ENCODE data around the gene KCNJ16. TPM values are rescaled to one million over a fixed set of nuclear protein-coding genes. Genes with fewer than 3 reads are reported as not detected.

The KCNJ16 gene
- total RNA-seq, 1 experiment from 2014 or later, result not detected

DNA sequence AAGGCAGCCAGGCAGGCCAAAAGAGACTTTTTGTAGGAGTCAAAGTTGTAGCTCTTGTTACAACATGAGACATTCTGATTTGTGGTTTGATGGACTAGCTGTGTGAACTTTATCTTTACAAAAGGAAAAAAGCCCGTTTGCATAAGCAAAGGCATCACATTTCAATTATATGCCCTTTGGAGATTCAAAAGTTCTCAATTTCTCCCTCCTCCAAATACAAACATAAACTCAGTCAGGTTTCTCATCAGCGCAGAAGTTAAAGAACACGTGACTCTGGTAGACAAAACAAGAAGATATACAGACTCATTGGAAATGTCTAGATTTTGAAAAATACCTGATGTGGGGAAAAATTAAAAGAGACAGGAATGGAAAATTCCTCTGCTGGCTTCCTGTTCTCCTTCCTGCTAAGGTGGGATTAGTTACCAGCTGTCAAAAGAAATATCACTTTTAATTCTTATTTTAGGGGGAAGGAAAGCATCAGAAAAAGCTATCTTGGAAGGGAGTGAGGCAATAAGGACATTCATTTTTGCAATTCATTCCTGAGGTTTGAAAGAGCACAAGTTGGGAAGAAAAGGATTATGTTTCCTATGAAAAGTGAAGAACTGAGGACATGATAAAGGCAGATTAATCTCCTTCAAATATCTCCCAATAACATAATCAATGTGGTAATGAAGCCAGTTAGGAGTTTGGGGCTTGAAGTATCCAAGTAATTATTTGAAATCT, 4.6 kb upstream of the KCNJ16 start:
- 0 out of 2 replicates have a peak, but pooled peaks cover 3% of the 10 kb centered on the region for H3K27me3 ChIP-seq (ENCODE audit: control insufficient read depth, insufficient read depth, low read length)
- H3K27ac ChIP-seq (ENCODE audit: low read length), result no peak overlapping the region
- H3K9me3 ChIP-seq (ENCODE audit: control insufficient read depth, insufficient read depth, low read depth, low read length), result no peaks in the 10 kb centered on the region
- BruUV-seq (replicated peaks), result no TSS peak
- DNase-seq (ENCODE audit: low read depth, low spot score) (no peak), ATAC-seq (no peak)
- no peak overlapping the region for H3K4me3 ChIP-seq (ENCODE audit: low read depth in 2 of 2, low read length in 2 of 2)
- H3K36me3 ChIP-seq (ENCODE audit: control insufficient read depth, insufficient read depth, low read length), result no peaks in the 10 kb centered on the region
- TF ChIP-seq, protein P1, sequence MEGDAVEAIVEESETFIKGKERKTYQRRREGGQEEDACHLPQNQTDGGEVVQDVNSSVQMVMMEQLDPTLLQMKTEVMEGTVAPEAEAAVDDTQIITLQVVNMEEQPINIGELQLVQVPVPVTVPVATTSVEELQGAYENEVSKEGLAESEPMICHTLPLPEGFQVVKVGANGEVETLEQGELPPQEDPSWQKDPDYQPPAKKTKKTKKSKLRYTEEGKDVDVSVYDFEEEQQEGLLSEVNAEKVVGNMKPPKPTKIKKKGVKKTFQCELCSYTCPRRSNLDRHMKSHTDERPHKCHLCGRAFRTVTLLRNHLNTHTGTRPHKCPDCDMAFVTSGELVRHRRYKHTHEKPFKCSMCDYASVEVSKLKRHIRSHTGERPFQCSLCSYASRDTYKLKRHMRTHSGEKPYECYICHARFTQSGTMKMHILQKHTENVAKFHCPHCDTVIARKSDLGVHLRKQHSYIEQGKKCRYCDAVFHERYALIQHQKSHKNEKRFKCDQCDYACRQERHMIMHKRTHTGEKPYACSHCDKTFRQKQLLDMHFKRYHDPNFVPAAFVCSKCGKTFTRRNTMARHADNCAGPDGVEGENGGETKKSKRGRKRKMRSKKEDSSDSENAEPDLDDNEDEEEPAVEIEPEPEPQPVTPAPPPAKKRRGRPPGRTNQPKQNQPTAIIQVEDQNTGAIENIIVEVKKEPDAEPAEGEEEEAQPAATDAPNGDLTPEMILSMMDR (IDR thresholded peaks at IDR 0.05), result no peak
- TF ChIP-seq, protein P2, sequence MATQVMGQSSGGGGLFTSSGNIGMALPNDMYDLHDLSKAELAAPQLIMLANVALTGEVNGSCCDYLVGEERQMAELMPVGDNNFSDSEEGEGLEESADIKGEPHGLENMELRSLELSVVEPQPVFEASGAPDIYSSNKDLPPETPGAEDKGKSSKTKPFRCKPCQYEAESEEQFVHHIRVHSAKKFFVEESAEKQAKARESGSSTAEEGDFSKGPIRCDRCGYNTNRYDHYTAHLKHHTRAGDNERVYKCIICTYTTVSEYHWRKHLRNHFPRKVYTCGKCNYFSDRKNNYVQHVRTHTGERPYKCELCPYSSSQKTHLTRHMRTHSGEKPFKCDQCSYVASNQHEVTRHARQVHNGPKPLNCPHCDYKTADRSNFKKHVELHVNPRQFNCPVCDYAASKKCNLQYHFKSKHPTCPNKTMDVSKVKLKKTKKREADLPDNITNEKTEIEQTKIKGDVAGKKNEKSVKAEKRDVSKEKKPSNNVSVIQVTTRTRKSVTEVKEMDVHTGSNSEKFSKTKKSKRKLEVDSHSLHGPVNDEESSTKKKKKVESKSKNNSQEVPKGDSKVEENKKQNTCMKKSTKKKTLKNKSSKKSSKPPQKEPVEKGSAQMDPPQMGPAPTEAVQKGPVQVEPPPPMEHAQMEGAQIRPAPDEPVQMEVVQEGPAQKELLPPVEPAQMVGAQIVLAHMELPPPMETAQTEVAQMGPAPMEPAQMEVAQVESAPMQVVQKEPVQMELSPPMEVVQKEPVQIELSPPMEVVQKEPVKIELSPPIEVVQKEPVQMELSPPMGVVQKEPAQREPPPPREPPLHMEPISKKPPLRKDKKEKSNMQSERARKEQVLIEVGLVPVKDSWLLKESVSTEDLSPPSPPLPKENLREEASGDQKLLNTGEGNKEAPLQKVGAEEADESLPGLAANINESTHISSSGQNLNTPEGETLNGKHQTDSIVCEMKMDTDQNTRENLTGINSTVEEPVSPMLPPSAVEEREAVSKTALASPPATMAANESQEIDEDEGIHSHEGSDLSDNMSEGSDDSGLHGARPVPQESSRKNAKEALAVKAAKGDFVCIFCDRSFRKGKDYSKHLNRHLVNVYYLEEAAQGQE (IDR thresholded peaks at IDR 0.05; ENCODE audit: insufficient read depth in 1 of 2, low read depth in 2 of 2, low read length in 1 of 2), result no peak
- TF ChIP-seq TCF7L2 (IDR thresholded peaks at IDR 0.05; ENCODE audit: low read depth, low read length) (no peak), SIN3A (IDR thresholded peaks at IDR 0.05; ENCODE audit: borderline replicate concordance, insufficient read depth, low read depth, low read length) (no peak), POLR2AphosphoS5 (IDR thresholded peaks at IDR 0.05; ENCODE audit: low read depth, low read length) (no peak)
- in situ Hi-C loops (cut with HindIII; ENCODE audit: low pct_unique_long_range_greater_than_20kb, low sequenced_read_pairs) (no loop called here), intact Hi-C loops (cut with micrococcal nuclease; ENCODE audit: unreplicated experiment) (no loop called here)
- CTCF ChIA-PET, result no interaction called here
- POLR2A ChIA-PET, result no interaction called here
- H3K4me1 ChIP-seq (ENCODE audit: control insufficient read depth, insufficient read depth, low read length), result no peaks in the 10 kb centered on the region

DNA sequence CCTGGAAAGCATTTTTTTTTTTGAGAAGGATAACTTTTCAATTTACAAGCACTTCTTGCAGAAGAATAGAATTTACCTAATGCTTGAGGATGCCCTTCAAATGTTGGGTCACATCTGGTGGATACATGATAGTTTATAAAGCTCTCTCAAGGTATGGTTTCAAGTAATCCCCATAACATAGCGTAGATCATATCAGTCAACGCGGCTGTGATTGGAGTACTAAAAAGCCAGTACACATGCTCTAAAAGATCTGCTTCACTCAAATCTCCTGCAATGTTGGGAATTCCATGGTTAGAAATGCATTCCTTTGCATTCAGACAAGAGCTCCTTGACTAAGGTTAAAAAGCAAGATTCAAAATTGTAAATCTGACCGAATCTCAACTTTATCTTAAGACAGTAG, 3.9 kb upstream of the KCNJ16 start:
- intact Hi-C loops (cut with micrococcal nuclease; ENCODE audit: unreplicated experiment) (no loop called here), in situ Hi-C loops (cut with HindIII; ENCODE audit: low pct_unique_long_range_greater_than_20kb, low sequenced_read_pairs) (no loop called here)
- Histone ChIP-seq H3K9me3 (ENCODE audit: control insufficient read depth, insufficient read depth, low read depth, low read length) (no peaks in the 10 kb centered on the region), H3K36me3 (ENCODE audit: control insufficient read depth, insufficient read depth, low read length) (no peaks in the 10 kb centered on the region), H3K27me3 (ENCODE audit: control insufficient read depth, insufficient read depth, low read length) (0 out of 2 replicates have a peak, but pooled peaks cover 3% of the 10 kb centered on the region), H3K4me3 (ENCODE audit: low read depth in 2 of 2, low read length in 2 of 2) (no peak overlapping the region), H3K4me1 (ENCODE audit: control insufficient read depth, insufficient read depth, low read length) (no peaks in the 10 kb centered on the region), H3K27ac (ENCODE audit: low read length) (no peak overlapping the region)
- BruUV-seq (replicated peaks), result no TSS peak
- DNase-seq (ENCODE audit: low read depth, low spot score) (no peak), ATAC-seq (no peak)
- ChIA-PET POLR2A (interaction anchor here (0.5 kb wide), 1 partner anchor 12 kb away, joined by 3 read pairs; no protein-coding TSS in a partner anchor), CTCF (no interaction called here)
- TF ChIP-seq, protein P2 (IDR thresholded peaks at IDR 0.05; ENCODE audit: insufficient read depth in 1 of 2, low read depth in 2 of 2, low read length in 1 of 2), result no peak
- TF ChIP-seq, protein P1 (IDR thresholded peaks at IDR 0.05), result no peak
- no peak for TF ChIP-seq TCF7L2 (IDR thresholded peaks at IDR 0.05; ENCODE audit: low read depth, low read length)
- no peak for TF ChIP-seq POLR2AphosphoS5 (IDR thresholded peaks at IDR 0.05; ENCODE audit: low read depth, low read length)
